Spleen (tissue), 7 donors: ENCODE measurements around the gene RRM1.

Experiments
- POLR2A ChIP-seq, 3 donors: fragments of 450-650 bp; IDR thresholded peaks; one replicate each; pipeline ENCODE4 v1.5.1; 2017; ENCODE audit warnings: antibody characterized with exemption in 3 of 3, mild to moderate bottlenecking in 1 of 3
- TF ChIP-seq, protein P1 (sequence below), 11 experiments: fragments of 200-600 bp in 7 of 11; fragments of 450-650 bp in 4 of 11; sonication (generic) in 4 of 11; IDR thresholded peaks in 8 of 11; conservative IDR thresholded peaks in 3 of 11; 1 replicate in 7 of 11; 2 replicates in 4 of 11; pipeline versions ENCODE4 v1.4.0 to v1.8.0; 2016 to 2021; ENCODE audit warnings: antibody characterized with exemption in 11 of 11, inconsistent platforms in 4 of 11, mild to moderate bottlenecking in 1 of 11
- donor health status: DM: no; HTN: no; CAD: no; lungs with moderate emphysema.
- donor health status: DM: no; HTN: no; CAD: no.
- donor health status: DM: no; HTN: no; CAD: no.

DNA sequence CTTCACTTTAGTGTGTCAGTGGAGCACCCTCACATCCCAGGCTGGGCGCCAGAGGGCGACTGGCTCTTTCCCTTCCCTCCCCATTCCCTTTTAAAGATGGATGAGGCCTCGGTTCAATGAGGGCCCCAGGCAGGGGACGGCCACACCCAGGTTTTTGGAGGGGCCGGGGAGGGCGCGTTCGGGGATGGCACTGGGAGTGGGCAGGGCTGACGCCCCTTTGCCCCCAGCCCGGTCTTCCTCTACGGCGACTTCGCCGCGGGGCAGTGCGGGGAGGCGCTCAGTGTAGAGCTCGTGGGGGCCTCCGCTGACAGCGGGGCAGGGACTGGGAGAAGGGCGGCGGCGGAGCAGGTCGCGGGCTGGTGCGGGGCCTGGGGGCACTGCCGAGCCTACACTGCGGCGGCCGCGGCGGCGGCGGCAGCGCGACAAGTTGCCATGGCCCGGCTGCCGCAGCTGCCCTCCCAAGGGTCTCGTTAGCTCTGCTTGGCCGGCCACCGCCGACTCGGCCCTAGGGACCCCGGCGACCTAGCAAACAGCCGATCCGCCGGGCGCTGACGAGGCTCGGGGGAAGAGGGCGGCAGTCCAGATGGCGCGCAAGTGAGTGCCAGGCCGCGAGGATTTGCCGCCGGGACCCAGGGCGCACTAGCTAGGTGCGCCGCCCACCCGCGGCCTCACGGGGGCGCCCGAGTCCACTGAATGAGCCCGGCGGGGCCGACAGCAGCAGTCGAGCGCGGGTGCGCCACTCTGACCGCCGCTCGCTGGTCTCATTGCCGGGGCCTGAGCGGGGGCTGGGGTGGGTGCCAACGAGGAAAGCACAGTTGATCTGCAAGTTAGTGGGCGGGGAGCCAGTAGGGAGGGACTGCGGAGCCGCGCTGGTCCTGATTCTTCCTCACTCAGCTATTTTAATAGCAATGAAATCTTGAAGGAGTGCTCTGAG lies 92.7 kb downstream of the RRM1 start:
- TF ChIP-seq POLR2A (IDR thresholded peaks at IDR 0.05): no peak
- TF ChIP-seq, protein P1, sequence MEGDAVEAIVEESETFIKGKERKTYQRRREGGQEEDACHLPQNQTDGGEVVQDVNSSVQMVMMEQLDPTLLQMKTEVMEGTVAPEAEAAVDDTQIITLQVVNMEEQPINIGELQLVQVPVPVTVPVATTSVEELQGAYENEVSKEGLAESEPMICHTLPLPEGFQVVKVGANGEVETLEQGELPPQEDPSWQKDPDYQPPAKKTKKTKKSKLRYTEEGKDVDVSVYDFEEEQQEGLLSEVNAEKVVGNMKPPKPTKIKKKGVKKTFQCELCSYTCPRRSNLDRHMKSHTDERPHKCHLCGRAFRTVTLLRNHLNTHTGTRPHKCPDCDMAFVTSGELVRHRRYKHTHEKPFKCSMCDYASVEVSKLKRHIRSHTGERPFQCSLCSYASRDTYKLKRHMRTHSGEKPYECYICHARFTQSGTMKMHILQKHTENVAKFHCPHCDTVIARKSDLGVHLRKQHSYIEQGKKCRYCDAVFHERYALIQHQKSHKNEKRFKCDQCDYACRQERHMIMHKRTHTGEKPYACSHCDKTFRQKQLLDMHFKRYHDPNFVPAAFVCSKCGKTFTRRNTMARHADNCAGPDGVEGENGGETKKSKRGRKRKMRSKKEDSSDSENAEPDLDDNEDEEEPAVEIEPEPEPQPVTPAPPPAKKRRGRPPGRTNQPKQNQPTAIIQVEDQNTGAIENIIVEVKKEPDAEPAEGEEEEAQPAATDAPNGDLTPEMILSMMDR (IDR thresholded peaks at IDR 0.05 in 8 of 11, conservative IDR thresholded peaks at IDR 0.05 in 3 of 11): peak; percentile 88 to 99 (median 98)
